CD4-positive, alpha-beta memory T cell (primary cell): ENCODE data around the gene POLL. TPM values are rescaled to one million over a fixed set of nuclear protein-coding genes. Genes with fewer than 3 reads are reported as not detected.

Source experiments
- CTCF ChIA-PET: fragments of 350-600 bp; sonication (Branson Sonifier 250); formaldehyde crosslinking; loops from one replicate; lab custom pipeline; 2021; ENCODE audit warnings: inconsistent platforms; ENCODE audit not compliant: partially characterized antibody; lab: Charles Lee
- POLR2A ChIA-PET: fragments of 350-600 bp; sonication (Branson Sonifier 250); formaldehyde crosslinking; loops from one replicate; lab custom pipeline; 2021; ENCODE audit not compliant: partially characterized antibody; lab: Charles Lee
- DNase-seq, 5 donors: peaks; one replicate each; pipeline versions ENCODE4 v3.0.0 to v3.0.0-alpha.2; 2020 to 2022; ENCODE audit warnings: mixed read lengths in 1 of 5
- H3K27ac ChIP-seq: one replicate; pipeline ENCODE4 v1.7.0; 2013; ENCODE audit warnings: low read depth, low read length
- H3K27me3 ChIP-seq: 2 replicates; pipeline ENCODE4 v1.7.0; 2013; ENCODE audit warnings: mild to moderate bottlenecking, low read length, moderate library complexity; ENCODE audit not compliant: insufficient read depth
- H3K36me3 ChIP-seq: 2 replicates; pipeline ENCODE4 v1.7.0; 2013; ENCODE audit warnings: mild to moderate bottlenecking, low read length, moderate library complexity; ENCODE audit not compliant: insufficient read depth
- H3K4me1 ChIP-seq: 2 replicates; pipeline ENCODE4 v1.7.0; 2013; ENCODE audit warnings: mild to moderate bottlenecking, low read length, moderate library complexity; ENCODE audit not compliant: insufficient read depth
- H3K4me3 ChIP-seq, 2 donors: one replicate each; pipeline ENCODE4 v1.7.0; 2013; ENCODE audit warnings: low read length in 2 of 2, mild to moderate bottlenecking in 1 of 2
- H3K9me3 ChIP-seq, 2 donors: one replicate each; pipeline ENCODE4 v1.7.0; 2013; ENCODE audit warnings: low read length in 2 of 2, control low read depth in 1 of 2; ENCODE audit not compliant: control insufficient read depth in 1 of 2
- H3K27ac Mint-ChIP-seq, 7 donors: one replicate each; pipeline ENCODE4 v1.8.0; 2020 to 2021; ENCODE audit warnings: mixed read lengths in 7 of 7, mild to moderate bottlenecking in 6 of 7, inconsistent platforms in 3 of 7, moderate library complexity in 3 of 7
- H3K27me3 Mint-ChIP-seq, 2 donors: one replicate each; pipeline ENCODE4 v1.8.0; 2020 to 2021; ENCODE audit warnings: mixed read lengths in 2 of 2
- H3K36me3 Mint-ChIP-seq, 2 donors: one replicate each; pipeline ENCODE4 v1.8.0; 2020 to 2021; ENCODE audit warnings: mixed read lengths in 2 of 2, inconsistent platforms in 1 of 2, mild to moderate bottlenecking in 1 of 2
- H3K4me1 Mint-ChIP-seq, 4 donors: one replicate each; pipeline ENCODE4 v1.8.0; 2020 to 2021; ENCODE audit warnings: mixed read lengths in 4 of 4, mild to moderate bottlenecking in 1 of 4
- H3K4me3 Mint-ChIP-seq, 8 donors: one replicate each; pipeline ENCODE4 v1.8.0; 2020 to 2021; ENCODE audit warnings: mixed read lengths in 8 of 8, mild to moderate bottlenecking in 7 of 8, moderate library complexity in 6 of 8, inconsistent platforms in 3 of 8
- H3K9me3 Mint-ChIP-seq, 8 donors: one replicate each; pipeline ENCODE4 v1.8.0; 2020 to 2021; ENCODE audit warnings: mixed read lengths in 8 of 8, mild to moderate bottlenecking in 5 of 8, inconsistent platforms in 3 of 8, moderate library complexity in 1 of 8
- intact Hi-C: fragments of 100-400 bp; cut with micrococcal nuclease; formaldehyde crosslinking; loops from one replicate; pipeline ENCODE4 v1.15.1; 2023
- polyA plus RNA-seq, 2 donors: library from polyadenylated mRNA; unstranded; fragments of 300-500 nt; fragmentation: Illumina TruSeq; gene quantifications; one replicate each; pipeline ENCODE4 v1.2.3, GENCODE V29; 2021
- total RNA-seq, 2 experiments: library from RNA; stranded (reverse); gene quantifications; one replicate each; pipeline ENCODE4 v1.2.3, GENCODE V29; 2021

POLL gene
- total and polyA plus RNA-seq, 4 experiments from 2014 or later, result 9.2 to 59.3 (median 35.0) TPM

GRCh38 chr10:101616415-101617101, 28.5 kb upstream of the POLL start:
- peaks cover 57% of the 10 kb centered on the region for H3K36me3 ChIP-seq
- no peaks in the 10 kb centered on the region for H3K27me3 ChIP-seq
- Mint-ChIP-seq H3K9me3 (no peaks in the 10 kb centered on the region), H3K4me3 (no peak overlapping the region), H3K4me1 (peaks cover 0 to 3% (median 0%) of the 10 kb centered on the region in 4 donors), H3K36me3 (peaks cover 20 to 63% of the 10 kb centered on the region in 2 donors), H3K27me3 (no peaks in the 10 kb centered on the region), H3K27ac (peak overlapping the region in 2 of 7 donors; percentile 64 to 69)
- no peaks in the 10 kb centered on the region for H3K9me3 ChIP-seq
- DNase-seq, result no peak
- intact Hi-C loops, result no loop called here
- no peaks in the 10 kb centered on the region for H3K4me1 ChIP-seq
- ChIA-PET POLR2A (no interaction called here), CTCF (interaction anchor here (0.7 to 1.4 kb wide), 3 partner anchors 14 to 403 kb away, joined by 3 to 4 read pairs (median 3); no protein-coding TSS in a partner anchor)
- H3K4me3 ChIP-seq, result no peak overlapping the region
- H3K27ac ChIP-seq, result no peak overlapping the region

GRCh38 chr10:101615525-101616116, 27.6 kb upstream of the POLL start:
- H3K4me3 Mint-ChIP-seq, result no peak overlapping the region
- no peaks in the 10 kb centered on the region for H3K27me3 ChIP-seq
- no peaks in the 10 kb centered on the region for H3K4me1 ChIP-seq
- H3K4me3 ChIP-seq, result no peak overlapping the region
- ChIA-PET CTCF (interaction anchor here (0.8 to 1.4 kb wide), 2 partner anchors 13 to 402 kb away, joined by 3 to 4 read pairs; no protein-coding TSS in a partner anchor), POLR2A (no interaction called here)
- H3K27ac ChIP-seq, result no peak overlapping the region
- no peak for DNase-seq
- peaks cover 60% of the 10 kb centered on the region for H3K36me3 ChIP-seq
- peak overlapping the region in 5 of 7 donors; percentile 29 to 73 (median 57) for H3K27ac Mint-ChIP-seq
- H3K9me3 Mint-ChIP-seq, result no peaks in the 10 kb centered on the region
- intact Hi-C loops, result no loop called here
- H3K9me3 ChIP-seq, result no peaks in the 10 kb centered on the region
- H3K36me3 Mint-ChIP-seq, result peaks cover 22 to 60% of the 10 kb centered on the region in 2 donors
- peaks cover 0 to 3% (median 0%) of the 10 kb centered on the region in 4 donors for H3K4me1 Mint-ChIP-seq
- H3K27me3 Mint-ChIP-seq, result no peaks in the 10 kb centered on the region

- Mint-ChIP-seq H3K27me3 (no peaks in the 10 kb centered on the region), H3K36me3 (peaks cover 19 to 55% of the 10 kb centered on the region in 2 donors), H3K9me3 (no peaks in the 10 kb centered on the region), H3K27ac (peak overlapping the region in 1 of 7 donors; percentile 3), H3K4me1 (peaks cover 0 to 3% (median 0%) of the 10 kb centered on the region in 4 donors), H3K4me3 (no peak overlapping the region)
- H3K4me1 ChIP-seq, result no peaks in the 10 kb centered on the region
- H3K27me3 ChIP-seq, result no peaks in the 10 kb centered on the region
- intact Hi-C loops, result no loop called here
- no peak overlapping the region for H3K4me3 ChIP-seq
- CTCF ChIA-PET, result interaction anchor here (1.4 kb wide), 1 partner anchor 13 kb away, joined by 4 read pairs; no protein-coding TSS in a partner anchor
- POLR2A ChIA-PET, result no interaction called here
- peaks cover 58% of the 10 kb centered on the region for H3K36me3 ChIP-seq
- H3K27ac ChIP-seq, result no peak overlapping the region
- no peaks in the 10 kb centered on the region for H3K9me3 ChIP-seq
- no peak for DNase-seq
Measured at GRCh38 chr10:101614663-101615524, 26.8 kb upstream of the POLL start.

GRCh38 chr10:101613646-101614045, 25.6 kb upstream of the POLL start:
- Histone ChIP-seq H3K4me3 (no peak overlapping the region), H3K9me3 (no peaks in the 10 kb centered on the region), H3K4me1 (no peaks in the 10 kb centered on the region), H3K36me3 (peaks cover 62% of the 10 kb centered on the region), H3K27ac (no peak overlapping the region), H3K27me3 (no peaks in the 10 kb centered on the region)
- no peaks in the 10 kb centered on the region for H3K27me3 Mint-ChIP-seq
- intact Hi-C loops, result no loop called here
- H3K9me3 Mint-ChIP-seq, result no peaks in the 10 kb centered on the region
- CTCF ChIA-PET, result interaction anchor here (1.7 kb wide), 1 partner anchor 11 kb away, joined by 4 read pairs; no protein-coding TSS in a partner anchor
- peak overlapping the region in 3 of 7 donors; percentile 36 to 59 (median 53) for H3K27ac Mint-ChIP-seq
- peaks cover 23 to 59% of the 10 kb centered on the region in 2 donors for H3K36me3 Mint-ChIP-seq
- POLR2A ChIA-PET, result no interaction called here
- DNase-seq, result no peak
- peaks cover 0 to 3% (median 0%) of the 10 kb centered on the region in 4 donors for H3K4me1 Mint-ChIP-seq
- H3K4me3 Mint-ChIP-seq, result no peak overlapping the region

GRCh38 chr10:101612872-101613271, 24.8 kb upstream of the POLL start:
- Mint-ChIP-seq H3K36me3 (peaks cover 18 to 58% of the 10 kb centered on the region in 2 donors), H3K9me3 (no peaks in the 10 kb centered on the region), H3K27me3 (no peaks in the 10 kb centered on the region), H3K4me3 (no peak overlapping the region), H3K4me1 (peaks cover 0 to 3% (median 0%) of the 10 kb centered on the region in 4 donors), H3K27ac (peak overlapping the region in 3 of 7 donors; percentile 19 to 86 (median 65))
- intact Hi-C loops, result no loop called here
- Histone ChIP-seq H3K4me3 (no peak overlapping the region), H3K36me3 (peaks cover 56% of the 10 kb centered on the region), H3K9me3 (no peaks in the 10 kb centered on the region), H3K4me1 (no peaks in the 10 kb centered on the region), H3K27me3 (no peaks in the 10 kb centered on the region), H3K27ac (no peak overlapping the region)
- no peak for DNase-seq
- CTCF ChIA-PET, result interaction anchor here (1.7 kb wide), 1 partner anchor 10 kb away, joined by 4 read pairs; no protein-coding TSS in a partner anchor
- POLR2A ChIA-PET, result no interaction called here

- H3K27ac ChIP-seq, result no peak overlapping the region
- H3K36me3 Mint-ChIP-seq, result peaks cover 19 to 55% of the 10 kb centered on the region in 2 donors
- intact Hi-C loops, result no loop called here
- POLR2A ChIA-PET, result no interaction called here
- peaks cover 0 to 3% (median 0%) of the 10 kb centered on the region in 4 donors for H3K4me1 Mint-ChIP-seq
- H3K4me3 Mint-ChIP-seq, result no peak overlapping the region
- no peaks in the 10 kb centered on the region for H3K4me1 ChIP-seq
- no peaks in the 10 kb centered on the region for H3K27me3 Mint-ChIP-seq
- H3K4me3 ChIP-seq, result no peak overlapping the region
- H3K27me3 ChIP-seq, result no peaks in the 10 kb centered on the region
- peaks cover 48% of the 10 kb centered on the region for H3K36me3 ChIP-seq
- CTCF ChIA-PET, result interaction anchor here (1.7 kb wide), 1 partner anchor 9 kb away, joined by 4 read pairs; no protein-coding TSS in a partner anchor
- no peak for DNase-seq
- H3K9me3 ChIP-seq, result no peaks in the 10 kb centered on the region
- peak overlapping the region in 3 of 7 donors; percentile 12 to 90 (median 72) for H3K27ac Mint-ChIP-seq
- no peaks in the 10 kb centered on the region for H3K9me3 Mint-ChIP-seq
Measured at GRCh38 chr10:101612086-101612485, 24.0 kb upstream of the POLL start.
